GM10266 (cell line): ENCODE measurements around the gene CFAP92.

Experiments
- DNase-seq: peaks from one replicate; pipeline ENCODE4 v3.0.0; 2012; ENCODE audit errors: extremely low spot score
- TF ChIP-seq, protein P1 (sequence below): IDR thresholded peaks from 2 replicates; pipeline ENCODE4 v1.5.1; 2012; ENCODE audit warnings: mild to moderate bottlenecking, low read depth; ENCODE audit not compliant: control insufficient read depth, insufficient read depth; ENCODE audit errors: missing control alignments

The CFAP92 gene

DNA sequence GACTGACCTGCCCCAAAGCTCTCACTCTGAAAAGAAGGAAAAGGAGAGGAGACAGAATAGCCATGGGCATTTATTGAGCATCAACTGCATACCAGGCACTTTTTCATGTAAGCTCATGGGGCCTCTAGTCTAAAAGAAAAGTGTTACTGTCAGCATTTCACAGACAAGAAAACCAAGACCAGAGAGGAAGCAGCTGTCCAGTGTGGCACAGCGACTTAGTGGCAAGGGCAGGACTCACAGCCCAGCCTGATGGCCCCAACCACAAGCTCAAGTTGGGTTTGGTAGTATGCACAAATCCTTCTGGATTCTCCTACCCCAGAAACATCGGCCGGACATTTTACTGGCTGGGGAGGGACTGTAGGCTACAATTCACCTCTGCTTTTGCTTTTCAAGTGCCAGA is 13.0 kb upstream of the CFAP92 start:
- no peak for DNase-seq
- TF ChIP-seq, protein P1, sequence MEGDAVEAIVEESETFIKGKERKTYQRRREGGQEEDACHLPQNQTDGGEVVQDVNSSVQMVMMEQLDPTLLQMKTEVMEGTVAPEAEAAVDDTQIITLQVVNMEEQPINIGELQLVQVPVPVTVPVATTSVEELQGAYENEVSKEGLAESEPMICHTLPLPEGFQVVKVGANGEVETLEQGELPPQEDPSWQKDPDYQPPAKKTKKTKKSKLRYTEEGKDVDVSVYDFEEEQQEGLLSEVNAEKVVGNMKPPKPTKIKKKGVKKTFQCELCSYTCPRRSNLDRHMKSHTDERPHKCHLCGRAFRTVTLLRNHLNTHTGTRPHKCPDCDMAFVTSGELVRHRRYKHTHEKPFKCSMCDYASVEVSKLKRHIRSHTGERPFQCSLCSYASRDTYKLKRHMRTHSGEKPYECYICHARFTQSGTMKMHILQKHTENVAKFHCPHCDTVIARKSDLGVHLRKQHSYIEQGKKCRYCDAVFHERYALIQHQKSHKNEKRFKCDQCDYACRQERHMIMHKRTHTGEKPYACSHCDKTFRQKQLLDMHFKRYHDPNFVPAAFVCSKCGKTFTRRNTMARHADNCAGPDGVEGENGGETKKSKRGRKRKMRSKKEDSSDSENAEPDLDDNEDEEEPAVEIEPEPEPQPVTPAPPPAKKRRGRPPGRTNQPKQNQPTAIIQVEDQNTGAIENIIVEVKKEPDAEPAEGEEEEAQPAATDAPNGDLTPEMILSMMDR = no peak

DNA sequence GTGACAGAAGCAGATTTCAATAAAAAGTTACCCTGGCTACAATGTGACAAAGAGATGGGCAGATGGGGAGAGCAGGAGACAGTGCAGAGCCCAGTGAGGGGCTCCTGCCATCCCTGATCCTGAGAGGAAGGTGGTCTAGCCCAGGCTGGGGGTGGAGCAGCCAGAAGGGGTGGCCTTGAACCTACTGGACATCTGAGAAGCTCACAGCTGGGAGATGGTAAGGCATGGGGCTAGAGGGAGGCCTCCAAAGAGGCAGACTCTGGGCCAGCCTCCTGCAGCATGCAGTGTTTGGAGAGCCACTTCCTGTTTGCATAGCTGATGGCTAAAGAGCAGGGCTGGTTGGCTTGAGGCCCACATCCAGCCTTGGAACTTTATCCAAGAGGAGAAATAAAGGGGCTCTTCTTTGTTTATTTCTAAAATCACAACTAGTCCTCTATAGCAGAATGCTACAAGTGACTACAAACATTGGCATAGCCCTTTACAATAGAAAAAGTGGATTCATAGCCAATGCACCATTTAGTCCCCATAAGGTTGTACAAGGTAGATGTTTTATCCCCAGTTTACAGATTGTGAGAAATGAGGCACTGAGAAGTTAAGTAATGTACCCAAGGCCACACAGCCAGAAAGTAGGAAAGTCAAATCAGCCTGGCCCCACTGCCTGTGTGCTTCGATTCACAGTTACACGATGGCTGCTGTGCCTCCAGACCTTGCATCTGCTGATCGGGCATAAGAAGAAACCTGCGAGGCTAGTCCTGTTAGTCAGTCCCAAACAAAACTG is 11.8 kb upstream of the CFAP92 start:
- TF ChIP-seq, protein P1 = no peak
- no peak for DNase-seq

DNA sequence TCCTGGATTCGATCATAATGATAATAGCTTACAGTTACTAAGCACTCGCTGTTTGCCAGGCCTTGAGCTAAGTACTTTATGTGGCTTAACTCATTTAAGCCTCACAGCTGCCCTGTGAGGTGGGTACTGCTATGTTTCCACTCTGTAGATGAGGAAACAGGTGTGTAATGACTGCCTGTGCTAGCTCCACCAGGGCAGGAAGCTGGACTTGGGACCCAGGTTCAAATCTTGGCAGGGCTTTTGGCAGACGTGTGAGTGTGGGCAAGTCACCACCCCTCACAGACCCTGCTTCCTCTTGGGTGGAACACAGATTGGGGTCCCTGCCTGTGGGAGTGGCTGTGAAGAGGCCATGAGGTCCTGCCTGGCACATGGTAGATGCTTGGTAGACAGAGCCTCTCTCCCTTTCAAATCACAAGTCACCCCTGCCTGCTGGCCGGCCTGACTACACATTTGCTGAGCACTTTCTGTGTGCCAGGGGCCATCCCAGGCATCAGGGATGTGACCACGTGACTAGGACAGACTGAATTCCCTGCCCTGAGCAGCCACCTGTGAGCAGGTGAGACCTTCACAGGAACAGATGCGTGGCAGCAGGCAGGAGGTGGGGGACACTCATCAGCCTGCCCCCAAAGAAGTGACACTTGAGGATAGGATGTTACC is 10.9 kb upstream of the CFAP92 start:
- TF ChIP-seq, protein P1 = no peak
- no peak for DNase-seq

DNA sequence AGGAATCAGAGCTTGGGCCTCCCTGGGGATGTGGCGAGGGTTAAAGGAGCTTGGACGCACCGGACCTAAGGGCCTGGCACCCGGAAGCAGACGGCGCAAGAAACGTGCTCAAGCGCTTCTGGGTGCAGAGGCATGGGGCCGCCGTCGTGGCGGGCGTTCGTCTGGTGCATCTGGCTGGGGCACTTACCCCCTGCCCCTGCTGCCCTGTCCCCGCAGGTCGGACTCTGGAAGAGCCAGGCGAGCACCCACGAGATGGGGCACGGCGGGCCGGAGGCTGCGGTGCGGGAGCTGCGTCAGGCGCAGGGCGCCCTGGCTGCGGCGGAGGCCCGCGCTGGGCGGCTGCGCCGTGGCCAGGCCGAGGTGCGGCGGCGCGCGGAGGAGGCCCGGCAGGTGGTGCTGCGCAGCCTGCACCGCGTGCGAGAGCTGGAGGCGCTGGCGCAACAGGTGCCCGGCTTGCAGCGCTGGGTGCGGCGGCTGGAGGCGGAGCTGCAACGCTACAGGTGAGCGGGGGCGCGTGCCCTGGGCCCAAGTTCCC is 9.8 kb upstream of the CFAP92 start:
- DNase-seq = no peak
- TF ChIP-seq, protein P1 = no peak

DNA sequence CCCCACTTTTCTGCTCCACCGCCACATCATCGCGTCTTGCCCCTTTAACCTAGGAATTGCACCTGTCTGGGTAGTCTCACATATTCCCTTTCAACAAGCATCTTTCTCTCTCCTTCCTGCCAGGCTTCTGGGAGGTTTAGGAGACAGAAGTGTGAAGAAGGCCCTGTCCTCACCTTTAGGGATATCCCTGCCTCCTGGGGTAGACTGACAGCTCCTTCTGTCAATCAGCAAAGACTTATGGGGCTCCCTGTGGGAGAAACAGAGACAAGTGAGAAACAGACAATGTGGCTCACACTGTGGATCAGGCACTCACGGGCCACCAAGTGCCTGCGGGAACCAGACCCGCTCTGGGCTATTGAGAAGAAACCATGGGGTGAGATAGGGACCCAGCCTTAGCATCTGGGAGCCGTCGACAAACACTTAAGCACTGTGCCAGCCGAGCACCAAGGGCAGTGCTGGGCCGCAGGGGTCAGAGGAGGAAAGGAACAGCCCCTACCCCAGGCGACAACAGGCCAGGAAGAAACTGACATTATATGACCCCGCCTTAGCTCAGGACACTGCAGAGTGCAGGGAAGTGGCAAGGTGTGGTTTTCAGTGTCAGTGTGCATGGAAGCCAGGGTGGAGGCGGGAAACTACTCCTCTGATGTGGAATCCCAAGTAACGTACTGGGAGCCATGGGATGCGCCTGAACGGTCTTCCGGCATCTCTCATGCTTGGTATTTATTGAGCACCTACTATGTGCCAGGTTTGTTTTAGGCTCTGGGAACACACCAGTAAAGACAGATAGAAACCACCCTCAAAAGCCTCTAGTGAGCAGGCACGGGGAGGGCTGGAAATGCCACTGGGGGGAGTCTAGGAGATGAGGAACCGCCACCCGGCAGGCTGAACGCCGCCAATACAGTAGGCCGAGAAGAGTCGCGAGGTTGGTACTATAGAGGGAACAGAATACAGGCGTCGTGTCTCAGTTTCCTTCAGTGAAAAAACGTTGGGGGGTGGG is 9.0 kb upstream of the CFAP92 start:
- TF ChIP-seq, protein P1 = no peak
- DNase-seq = no peak

DNA sequence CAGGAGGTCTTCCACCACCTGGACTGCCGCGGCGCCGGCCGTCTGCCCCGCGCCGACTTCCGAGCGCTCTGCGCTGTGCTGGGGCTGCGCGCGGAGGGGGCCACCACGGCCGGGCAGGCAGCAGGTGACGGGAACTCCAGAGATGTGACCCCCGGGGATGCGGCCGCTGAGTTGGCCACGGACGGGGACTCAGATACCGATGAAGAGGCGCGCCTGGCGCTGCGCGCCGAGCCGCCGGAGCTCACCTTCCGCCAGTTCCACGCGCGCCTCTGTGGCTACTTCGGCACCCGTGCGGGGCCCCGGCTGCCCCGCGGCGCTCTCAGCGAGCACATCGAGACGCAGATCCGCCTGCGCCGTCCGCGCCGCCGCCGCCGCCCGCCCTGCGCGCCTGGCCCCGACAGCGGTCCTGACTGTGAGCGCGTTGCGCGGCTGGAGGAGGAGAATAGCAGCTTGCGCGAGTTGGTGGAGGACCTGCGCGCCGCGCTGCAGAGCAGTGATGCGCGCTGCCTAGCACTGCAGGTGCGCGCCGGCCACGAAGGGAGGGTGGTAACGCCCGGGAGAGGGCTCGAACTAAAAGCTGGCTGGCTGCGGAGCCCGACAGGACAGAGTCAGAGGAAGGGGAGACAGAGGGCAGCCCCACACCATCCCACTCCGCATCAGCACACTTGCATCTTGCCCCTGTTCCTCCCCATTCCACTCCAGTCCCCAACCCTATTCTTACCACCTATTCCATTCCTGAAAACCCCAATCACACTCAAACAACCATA is 8.1 kb upstream of the CFAP92 start:
- TF ChIP-seq, protein P1 = no peak
- no peak for DNase-seq
